SKM-1 (cell line): ENCODE measurements around the gene HTT.

ENCODE experiments used
- DNase-seq: peaks from one replicate; lab custom pipeline; 2025; ENCODE audit not compliant: unreplicated experiment; lab: John Stamatoyannopoulos, UW

Gene HTT

DNA sequence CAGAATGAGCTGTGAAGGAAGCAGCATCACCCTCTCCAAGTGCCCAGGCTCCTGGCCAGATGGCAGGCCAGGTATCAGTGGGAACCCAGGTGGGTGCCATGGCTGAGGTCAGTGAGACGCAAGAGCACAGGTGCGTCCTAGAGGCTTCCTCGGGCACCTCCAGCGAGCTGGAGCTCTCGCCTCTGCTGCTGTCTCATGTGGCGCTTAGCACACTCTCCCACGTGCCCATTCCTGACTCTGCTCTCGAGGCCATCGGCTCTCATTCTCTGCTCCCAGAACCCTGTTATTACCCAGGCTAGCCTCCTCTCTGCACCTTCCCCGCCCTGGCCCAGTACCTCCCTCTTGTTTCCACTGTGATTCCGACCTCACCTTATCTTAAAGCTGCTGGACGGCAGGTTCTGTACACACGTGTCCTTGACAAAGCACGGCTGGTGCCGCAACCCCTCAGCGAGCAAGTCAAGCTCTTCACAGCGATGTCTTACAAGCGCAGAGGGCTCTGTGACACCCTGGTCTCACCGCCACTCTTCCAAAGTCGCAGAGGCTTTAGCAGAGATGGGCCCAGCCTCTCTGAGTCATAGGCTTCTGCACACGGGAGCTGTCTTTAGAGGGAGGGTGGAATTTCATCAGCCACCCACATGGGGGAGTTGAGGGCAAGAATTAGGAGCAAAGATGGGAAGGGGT is 159.1 kb downstream of the HTT start:
- no peak for DNase-seq

- no peak for DNase-seq
These were observed 159.9 kb downstream of the HTT start for GRCh38 chr4:3234171-3235029.

DNA sequence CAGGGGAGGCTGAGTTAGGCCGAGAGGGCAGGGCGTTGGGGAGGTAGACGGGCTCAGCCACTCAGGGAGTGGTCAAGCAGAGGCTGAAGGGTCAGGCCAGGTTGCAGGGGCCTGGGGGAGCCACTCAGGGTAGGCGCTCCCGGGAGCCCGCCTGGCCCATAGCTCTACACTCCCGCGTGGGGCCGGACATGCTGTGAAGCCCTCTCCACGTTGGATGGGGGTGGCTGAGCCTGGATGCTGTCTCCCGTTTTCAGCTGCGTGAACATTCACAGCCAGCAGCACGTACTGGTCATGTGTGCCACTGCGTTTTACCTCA is 160.5 kb downstream of the HTT start:
- no peak for DNase-seq

DNA sequence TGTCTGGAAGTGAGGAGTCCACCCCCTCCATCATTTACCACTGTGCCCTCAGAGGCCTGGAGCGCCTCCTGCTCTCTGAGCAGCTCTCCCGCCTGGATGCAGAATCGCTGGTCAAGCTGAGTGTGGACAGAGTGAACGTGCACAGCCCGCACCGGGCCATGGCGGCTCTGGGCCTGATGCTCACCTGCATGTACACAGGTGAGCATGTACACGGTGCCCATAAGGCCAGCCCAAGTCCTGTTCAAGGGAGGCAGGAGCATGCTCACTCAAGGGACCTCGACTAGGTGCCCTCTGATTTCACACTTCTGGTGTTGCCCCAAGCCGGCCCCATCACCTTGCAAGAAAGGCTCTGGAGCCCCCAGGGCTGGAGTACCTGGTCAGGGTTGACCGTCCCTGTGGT is 161.1 kb downstream of the HTT start:
- no peak for DNase-seq

DNA sequence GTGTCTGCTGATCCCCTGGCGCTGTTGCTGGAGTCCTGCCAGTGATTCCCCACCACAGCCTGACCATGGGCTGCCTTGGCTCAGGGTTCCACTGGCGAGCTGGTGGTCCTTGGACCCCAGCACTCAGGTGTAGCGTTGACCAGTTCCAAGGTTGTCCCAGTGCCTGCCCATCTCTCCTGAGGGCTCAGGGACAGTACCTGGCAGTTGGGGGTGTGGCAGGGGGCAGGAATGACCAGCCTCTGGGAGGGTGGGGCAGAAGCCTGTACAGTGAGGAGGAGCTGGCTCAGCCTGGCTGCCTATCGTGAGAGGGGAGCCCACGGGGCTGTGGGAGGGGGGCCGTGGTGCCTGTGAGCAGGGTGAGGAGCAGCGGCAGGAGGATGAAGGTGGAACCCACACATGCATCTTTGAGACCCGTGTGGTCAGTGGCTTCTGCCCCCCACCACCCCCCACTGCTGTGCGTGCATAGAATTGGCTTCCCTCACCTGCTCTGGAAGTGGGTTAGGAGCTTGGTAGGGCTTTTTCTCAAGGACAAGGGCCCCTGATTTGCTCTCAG is 161.9 kb downstream of the HTT start:
- no peak for DNase-seq

DNA sequence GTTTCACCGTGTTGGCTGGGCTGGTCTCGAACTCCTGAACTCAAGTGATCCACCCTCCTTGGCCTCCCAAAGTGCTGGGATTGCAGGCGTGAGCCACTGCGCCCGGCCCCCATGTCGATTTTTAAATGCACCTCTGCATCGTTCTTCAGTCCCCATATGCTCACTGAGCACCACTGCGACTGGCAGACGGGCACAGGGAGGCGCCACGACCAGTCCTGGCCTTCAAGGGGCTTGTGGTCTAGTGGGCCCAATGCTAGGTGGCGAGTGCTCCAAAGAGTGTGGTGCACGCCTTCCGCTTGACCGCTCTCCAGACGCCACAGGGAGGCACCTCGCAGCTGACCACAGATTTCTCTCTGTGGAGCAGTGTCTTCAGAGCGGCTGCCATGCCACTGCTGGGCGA is 162.8 kb downstream of the HTT start:
- DNase-seq, result no peak

DNA sequence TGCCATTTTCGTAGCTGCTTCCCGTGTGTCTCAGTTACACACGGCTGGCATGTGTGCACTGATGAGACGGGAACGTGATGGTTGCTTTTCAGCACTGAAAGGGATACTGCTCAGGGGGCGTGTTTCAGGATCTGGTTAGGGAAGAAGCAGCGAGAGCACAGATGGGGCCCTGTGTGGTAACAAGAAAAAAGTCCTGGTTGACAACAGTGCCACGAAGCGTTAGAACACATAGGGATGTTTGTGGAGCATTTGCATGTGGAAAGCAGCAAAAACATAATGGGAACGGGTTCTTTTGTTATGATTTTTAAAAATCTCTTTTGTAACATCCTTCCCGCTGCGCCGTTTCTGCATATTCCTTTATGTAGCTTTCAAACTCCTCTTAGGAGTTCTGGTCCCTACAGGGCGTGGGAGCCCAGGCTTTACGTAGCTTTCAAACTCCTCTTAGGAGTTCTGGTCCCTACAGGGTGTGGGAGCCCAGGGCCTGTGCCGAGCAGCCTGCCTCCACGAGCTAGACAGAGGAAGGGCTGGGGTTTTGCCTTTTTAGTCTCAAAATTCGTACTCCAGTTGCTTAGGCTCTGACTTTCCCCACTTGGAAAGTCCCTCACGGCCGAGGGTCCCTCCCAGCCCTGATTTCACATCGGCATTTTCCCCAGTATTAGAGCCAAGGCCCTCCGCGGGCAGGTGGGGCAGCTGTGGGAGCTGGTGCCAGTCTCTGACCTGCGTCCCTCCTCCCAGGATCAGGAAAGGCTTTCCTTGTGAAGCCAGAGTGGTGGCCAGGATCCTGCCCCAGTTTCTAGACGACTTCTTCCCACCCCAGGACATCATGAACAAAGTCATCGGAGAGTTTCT is 163.5 kb downstream of the HTT start:
- DNase-seq, result no peak

GRCh38 chr4:3238721-3239120 is 164.2 kb downstream of the HTT start:
- no peak for DNase-seq

- DNase-seq, result no peak
These were observed 164.8 kb downstream of the HTT start for GRCh38 chr4:3239303-3239702.

GRCh38 chr4:3239998-3240920 is 165.8 kb downstream of the HTT start:
- no peak for DNase-seq

GRCh38 chr4:3240936-3241522 is 166.5 kb downstream of the HTT start:
- DNase-seq, result no peak

GRCh38 chr4:3241898-3242524 is 167.5 kb downstream of the HTT start:
- DNase-seq, result no peak

- no peak for DNase-seq
These were observed 168.8 kb downstream of the HTT start for GRCh38 chr4:3243136-3243780.

DNA sequence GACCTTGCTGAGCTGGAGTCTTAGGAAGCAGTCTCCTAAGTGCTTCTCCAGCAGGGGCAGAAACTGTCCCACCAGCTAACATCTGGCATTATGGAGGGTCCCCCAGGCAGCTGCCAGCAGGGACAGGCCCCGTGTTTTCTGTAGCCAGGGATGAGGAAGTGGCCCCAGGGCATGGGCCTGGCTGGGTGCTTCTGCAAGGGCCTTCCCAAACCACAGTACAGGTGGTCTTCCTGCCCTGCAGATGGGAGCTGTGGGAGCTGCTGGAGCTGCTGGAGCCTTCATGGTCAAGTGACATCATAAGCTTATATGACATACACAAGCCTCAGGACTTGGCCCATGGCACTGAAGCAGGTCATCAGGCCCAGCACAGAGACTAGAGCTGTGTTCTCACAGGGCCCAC is 169.5 kb downstream of the HTT start:
- no peak for DNase-seq

GRCh38 chr4:3244747-3245146 is 170.3 kb downstream of the HTT start:
- DNase-seq, result no peak

GRCh38 chr4:3245676-3246075 is 171.2 kb downstream of the HTT start:
- DNase-seq, result no peak

GRCh38 chr4:3246458-3247398 is 172.2 kb downstream of the HTT start:
- DNase-seq, result no peak
